Urothelium cell line (cell line): ENCODE results near the gene POLDIP3.
"Not testable (repeated sequence)": the region's sequence is repeated elsewhere in the genome, so short reads cannot be mapped to it uniquely, and the experiment has no call there.

Experiments used
- DNase-seq: peaks from one replicate; pipeline ENCODE4 v3.0.0; 2011; ENCODE audit warnings: low spot score, mixed read lengths
- FAIRE-seq: peaks from 2 replicates; lab custom pipeline; 2011; peaks lifted over from hg19 to GRCh38; lab: Jason Lieb, UNC

The POLDIP3 gene

GRCh38 chr22:42621505-42622002, 6.9 kb upstream of the POLDIP3 start:
- FAIRE-seq (peak; percentile 78), DNase-seq (peak; percentile 87)

GRCh38 chr22:42620084-42620483, 5.4 kb upstream of the POLDIP3 start:
- DNase-seq (no peak), FAIRE-seq (no peak)

DNA sequence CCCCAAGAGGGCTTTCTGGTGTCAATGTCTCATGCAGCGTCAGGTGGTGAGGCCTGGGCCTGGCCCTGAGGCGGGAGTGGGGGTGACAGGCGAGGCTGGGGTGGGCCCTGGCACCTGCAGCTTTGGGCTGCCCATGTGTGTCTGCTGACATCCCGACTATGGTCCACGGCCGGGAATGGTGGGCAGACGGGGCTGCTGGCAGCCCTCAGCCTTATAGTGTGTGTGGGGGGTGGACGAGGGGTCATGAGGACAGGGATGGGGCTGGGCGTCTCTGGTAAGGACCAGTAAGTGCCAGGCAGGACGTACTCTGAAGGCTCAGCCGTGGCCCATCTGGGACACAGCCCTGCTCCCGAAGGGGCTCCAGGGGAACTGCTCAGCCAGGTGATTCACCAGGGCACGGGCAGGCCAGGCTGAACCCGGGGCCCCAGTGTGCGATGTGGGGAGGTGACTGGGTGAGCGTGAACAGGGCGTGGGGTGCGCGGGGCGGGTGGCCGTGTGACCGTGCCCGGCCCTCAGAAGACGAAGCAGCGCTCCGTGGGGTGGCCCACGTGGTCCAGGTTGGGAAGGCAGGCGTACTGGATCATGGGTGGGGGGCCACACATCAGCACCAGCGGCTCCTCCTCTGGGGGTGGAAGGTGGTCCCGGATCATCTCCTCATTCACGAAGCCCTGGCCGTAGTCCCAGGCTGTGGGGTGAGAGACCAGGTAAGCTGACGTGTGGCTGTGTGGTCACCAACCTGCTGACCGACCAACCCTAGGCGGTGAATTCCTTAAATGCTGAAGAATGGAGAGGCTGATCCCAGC, 4.8 kb upstream of the POLDIP3 start:
- FAIRE-seq = peak; percentile 5

DNA sequence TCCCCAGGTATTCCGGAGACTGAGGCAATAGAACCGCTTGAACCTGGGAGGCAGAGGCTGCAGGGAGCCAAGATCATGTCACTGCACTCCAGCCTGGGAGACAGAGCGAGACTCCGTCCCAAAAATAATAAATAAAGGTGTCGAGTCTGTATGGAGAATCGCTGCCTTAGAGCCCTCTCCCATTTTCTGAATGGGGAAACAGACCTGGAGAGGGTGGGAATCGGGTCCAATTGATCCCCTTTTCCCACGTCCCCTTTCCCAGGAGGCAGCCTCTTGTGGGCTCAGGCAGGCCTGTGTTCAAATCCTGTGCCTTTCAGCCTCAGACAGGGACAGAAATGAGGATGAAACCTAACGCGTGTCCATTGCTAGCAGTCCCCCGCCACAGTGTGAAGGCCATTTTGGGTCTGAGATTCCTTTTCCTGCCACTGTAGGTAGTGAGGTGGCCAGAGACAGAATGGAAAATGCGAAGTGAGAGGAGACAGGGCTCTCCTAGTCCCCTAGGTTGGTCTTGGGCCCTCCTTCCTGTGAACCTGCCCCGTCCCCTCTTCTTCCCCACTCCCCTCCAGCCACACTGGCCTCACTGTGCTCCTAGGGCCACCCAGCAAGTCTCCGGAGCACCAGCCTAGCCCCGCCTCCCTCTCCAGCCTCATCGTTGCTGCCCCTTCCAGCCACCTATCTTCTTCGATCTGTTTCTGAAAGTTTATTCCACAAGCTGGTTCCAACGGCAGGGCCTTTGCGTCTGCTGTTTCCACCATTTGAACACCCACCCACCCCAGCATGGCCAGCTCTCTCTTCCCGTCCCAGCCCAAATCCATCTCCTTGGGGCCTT, 2.7 kb upstream of the POLDIP3 start:
- no peak for FAIRE-seq
- DNase-seq = no peak

More for the DNA sequence above, 4.8 kb upstream of the POLDIP3 start:
- DNase-seq = no peak

DNA sequence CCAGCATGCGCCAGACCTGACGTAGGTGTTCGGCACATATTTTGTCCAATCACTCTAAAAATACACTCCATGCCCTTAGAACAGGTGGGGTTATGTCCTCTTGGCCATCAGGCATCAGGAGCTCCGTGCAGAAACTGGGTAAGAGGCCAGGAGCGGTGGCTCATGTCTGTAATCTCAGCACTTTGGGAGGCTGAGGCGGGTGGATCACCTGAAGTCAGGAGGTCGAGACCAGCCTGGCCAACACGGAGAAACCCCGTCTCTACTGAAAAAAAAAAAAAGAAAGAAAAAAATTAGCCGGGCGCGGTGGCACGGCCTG, 1.1 kb upstream of the POLDIP3 start:
- DNase-seq, FAIRE-seq: not testable (repeated sequence)

DNA sequence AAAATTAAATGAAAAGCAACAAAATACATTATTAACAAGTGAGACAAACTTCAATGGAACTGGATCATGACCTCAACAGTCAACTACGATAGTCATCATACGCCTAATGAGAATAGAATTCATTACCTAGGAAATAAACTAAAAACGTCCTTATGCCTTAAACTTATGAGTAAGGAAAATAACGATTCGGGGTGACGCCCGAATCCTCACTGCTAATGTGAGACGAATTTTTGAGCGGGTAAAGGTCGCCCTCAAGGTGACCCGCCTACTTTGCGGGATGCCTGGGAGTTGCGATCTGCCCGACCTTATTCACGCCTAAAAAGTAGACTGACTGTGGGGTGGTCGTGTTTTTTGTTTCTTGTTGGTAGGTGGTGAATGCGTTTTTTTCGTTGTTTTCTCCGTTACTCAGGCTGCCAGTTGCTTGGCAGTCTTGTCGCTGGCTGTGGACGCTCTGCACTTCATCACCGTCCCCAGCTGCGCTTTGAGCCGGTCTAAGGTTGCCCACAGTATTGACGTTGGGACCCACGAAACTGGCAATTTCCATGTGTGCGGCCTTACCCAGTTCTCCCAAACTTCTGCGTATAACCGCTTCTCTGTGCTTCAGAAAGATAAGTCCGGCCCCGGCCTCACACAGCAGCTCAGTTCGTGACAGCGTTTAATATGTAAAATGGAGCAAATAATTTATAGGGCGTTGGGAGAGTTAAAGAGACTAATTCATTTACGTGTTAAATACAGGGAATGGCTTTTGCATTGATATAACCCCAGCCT, 593 bp upstream of the POLDIP3 start:
- FAIRE-seq = peak; percentile 97
- DNase-seq = peak; percentile 87

GRCh38 chr22:42613872-42614301, 796 bp downstream of the POLDIP3 start:
- no peak for FAIRE-seq
- DNase-seq = no peak

GRCh38 chr22:42612336-42612735, 2.3 kb downstream of the POLDIP3 start:
- FAIRE-seq (no peak), DNase-seq (no peak)

DNA sequence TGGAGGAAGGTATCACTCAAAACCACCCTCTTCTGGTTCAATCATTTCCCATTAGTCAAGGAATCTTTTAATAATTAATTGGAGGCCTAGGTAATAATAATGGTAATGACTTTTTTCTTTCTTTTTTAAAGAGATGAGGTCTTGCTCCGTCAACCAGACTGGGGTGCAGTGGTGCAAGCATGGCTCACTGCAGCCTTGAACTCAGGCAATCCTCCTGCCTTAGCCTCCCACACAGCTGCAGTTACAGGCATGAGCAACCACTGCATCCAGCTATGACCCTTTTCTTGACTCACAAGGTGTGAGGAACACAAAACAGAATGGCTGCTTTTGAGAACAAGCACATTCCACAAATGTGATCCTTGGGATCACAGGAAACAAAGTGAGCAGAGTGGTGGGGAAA, 3.6 kb downstream of the POLDIP3 start:
- FAIRE-seq (no peak), DNase-seq (no peak)

- no peak for DNase-seq
- FAIRE-seq = no peak
Measured at GRCh38 chr22:42610186-42610585, 4.5 kb downstream of the POLDIP3 start.

- FAIRE-seq (no peak), DNase-seq (no peak)
Measured at GRCh38 chr22:42608823-42609361, 5.8 kb downstream of the POLDIP3 start.

GRCh38 chr22:42608136-42608822, 6.4 kb downstream of the POLDIP3 start:
- DNase-seq (no peak), FAIRE-seq (no peak)

GRCh38 chr22:42607641-42608040, 7.0 kb downstream of the POLDIP3 start:
- not testable (repeated sequence) for FAIRE-seq, DNase-seq

- FAIRE-seq = no peak
Measured at GRCh38 chr22:42604403-42604802, 10.3 kb downstream of the POLDIP3 start.

GRCh38 chr22:42603427-42603826, 11.3 kb downstream of the POLDIP3 start:
- no peak for FAIRE-seq

More at GRCh38 chr22:42604403-42604802, 10.3 kb downstream of the POLDIP3 start:
- no peak for DNase-seq

DNA sequence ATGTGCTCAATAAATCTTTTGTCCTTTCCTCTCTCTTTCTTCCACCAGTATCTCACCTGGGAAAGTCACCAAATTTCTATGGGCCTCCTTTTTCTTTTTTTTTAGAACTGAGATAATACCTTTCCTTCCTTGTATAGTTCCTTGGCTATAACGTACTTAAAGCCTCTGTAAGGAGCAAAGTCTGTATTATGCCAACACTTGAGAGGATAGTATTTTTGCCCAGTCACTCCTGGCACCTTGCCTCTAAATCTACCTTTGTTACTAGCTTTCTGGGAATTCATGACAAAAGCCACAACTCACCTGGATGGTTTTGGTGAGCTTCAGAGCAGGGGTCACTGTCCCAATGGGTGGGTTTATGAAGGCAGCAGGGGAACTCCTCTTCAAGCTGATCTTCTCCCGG, 12.2 kb downstream of the POLDIP3 start:
- no peak for FAIRE-seq
- DNase-seq = no peak

More at GRCh38 chr22:42603427-42603826, 11.3 kb downstream of the POLDIP3 start:
- DNase-seq = no peak

DNA sequence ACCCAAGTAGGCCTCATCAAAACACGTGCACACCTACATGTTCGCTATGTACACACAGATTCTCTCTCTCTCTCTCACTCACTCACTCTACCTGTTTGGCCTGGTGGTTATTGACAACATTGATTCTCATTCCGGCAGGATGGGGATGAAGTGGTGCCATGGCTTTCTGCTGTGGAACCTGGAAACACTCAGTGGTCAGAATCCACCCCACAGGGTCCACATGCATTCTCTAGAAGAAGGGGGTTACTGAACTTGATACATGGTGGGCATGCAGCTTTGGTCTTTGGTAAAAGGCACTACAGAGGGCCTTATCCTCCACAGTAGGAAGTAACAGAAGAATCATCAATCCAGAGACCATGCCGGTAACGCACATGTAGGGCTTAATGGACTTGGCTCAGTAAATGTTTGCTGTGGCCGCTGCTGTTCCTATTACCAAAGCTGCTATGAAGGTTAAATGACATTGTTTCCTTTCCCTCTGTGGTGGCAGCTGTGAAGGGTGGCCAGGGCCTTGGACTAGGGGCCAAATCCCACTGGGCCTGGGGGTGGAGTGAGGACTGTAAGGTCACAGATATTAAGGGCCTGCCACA, 12.7 kb downstream of the POLDIP3 start:
- no peak for DNase-seq
- FAIRE-seq = no peak

- FAIRE-seq = no peak
Measured at GRCh38 chr22:42596863-42597530, 17.7 kb downstream of the POLDIP3 start.

GRCh38 chr22:42596336-42596735, 18.3 kb downstream of the POLDIP3 start:
- DNase-seq = no peak
- FAIRE-seq = no peak

More at GRCh38 chr22:42596863-42597530, 17.7 kb downstream of the POLDIP3 start:
- DNase-seq = no peak
